ENCODE results near the gene SERPINE1.
"Not testable (repeated sequence)": the region's sequence is repeated elsewhere in the genome, so short reads cannot be mapped to it uniquely, and the experiment has no call there.

The SERPINE1 gene

DNA sequence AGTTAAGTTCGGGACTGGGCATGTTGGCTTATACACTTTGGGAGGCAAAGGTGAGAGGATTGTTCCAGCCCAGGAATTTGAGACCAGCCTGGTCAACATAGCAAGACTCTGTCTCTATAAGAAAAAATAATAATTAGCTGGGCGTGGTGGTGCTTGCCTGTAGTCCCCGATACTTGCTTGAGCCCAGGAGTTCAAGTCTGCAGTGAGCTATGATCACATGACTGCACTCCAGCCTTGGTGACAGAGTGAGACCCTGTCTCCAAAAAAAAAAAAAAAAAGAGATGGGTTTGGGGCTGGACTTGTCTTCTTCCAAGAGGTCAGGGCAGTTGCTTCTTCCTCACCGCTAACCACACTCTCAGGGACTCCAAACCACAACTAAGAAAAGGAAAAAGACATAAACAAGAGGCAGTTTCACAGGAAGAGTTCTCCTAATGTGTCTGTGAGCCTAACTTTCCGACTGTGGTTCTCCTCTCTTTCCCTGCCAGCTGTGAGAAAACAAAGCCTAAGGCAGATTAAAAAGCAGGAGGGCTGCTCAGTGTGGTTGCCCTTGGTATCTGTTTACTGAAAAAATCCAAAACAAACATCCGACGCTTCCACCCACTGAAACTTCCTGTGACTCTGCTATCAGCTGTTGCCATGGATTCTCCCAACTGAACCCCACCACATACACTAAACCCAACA lies 2.4 kb upstream of the SERPINE1 start:
- no peak for DNase-seq

DNA sequence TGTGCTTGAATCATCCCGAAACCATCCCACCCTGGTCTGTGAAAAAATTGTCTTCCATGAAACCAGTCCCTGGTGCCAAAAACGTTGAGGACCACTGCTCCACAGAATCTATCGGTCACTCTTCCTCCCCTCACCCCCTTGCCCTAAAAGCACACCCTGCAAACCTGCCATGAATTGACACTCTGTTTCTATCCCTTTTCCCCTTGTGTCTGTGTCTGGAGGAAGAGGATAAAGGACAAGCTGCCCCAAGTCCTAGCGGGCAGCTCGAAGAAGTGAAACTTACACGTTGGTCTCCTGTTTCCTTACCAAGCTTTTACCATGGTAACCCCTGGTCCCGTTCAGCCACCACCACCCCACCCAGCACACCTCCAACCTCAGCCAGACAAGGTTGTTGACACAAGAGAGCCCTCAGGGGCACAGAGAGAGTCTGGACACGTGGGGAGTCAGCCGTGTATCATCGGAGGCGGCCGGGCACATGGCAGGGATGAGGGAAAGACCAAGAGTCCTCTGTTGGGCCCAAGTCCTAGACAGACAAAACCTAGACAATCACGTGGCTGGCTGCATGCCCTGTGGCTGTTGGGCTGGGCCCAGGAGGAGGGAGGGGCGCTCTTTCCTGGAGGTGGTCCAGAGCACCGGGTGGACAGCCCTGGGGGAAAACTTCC lies 784 bp upstream of the SERPINE1 start:
- peak in 1 of 2 experiments; percentile 42 for DNase-seq

- DNase-seq: no peak
These were observed 646 bp downstream of the SERPINE1 start for GRCh38 chr7:101127460-101128039.

DNA sequence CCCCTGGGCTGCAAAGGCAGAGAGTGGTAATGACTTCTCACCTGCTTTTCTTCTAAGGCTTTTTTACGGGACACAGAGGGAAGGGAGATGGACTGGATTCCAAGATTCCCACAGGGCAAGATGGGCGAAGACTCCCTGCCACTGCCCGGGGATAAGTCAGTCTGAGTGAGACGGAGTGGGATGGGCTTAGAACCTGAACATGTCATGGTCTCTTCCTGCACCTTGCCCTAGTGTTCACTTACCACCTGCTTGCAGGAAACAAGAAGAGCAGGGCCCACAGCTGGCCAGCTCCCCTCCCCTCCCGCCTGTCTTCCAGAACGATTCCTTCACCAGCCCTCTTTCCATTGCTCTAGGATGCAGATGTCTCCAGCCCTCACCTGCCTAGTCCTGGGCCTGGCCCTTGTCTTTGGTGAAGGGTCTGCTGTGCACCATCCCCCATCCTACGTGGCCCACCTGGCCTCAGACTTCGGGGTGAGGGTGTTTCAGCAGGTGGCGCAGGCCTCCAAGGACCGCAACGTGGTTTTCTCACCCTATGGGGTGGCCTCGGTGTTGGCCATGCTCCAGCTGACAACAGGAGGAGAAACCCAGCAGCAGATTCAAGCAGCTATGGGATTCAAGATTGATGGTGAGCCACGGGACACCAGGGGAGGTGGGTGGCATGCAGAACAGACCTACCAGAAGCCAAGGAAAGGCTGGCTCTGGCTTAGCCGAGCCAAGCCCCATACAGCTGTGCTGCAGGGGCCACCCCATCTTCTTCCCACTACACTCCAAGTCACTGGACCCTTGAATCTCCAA lies 1.3 kb downstream of the SERPINE1 start:
- no peak for DNase-seq

GRCh38 chr7:101129603-101130117 lies 2.8 kb downstream of the SERPINE1 start:
- DNase-seq: no peak

GRCh38 chr7:101132626-101133600 lies 6.0 kb downstream of the SERPINE1 start:
- not testable (repeated sequence) for DNase-seq

- DNase-seq: no peak
These were observed 6.9 kb downstream of the SERPINE1 start for GRCh38 chr7:101133621-101134398.

GRCh38 chr7:101134399-101134980 lies 7.6 kb downstream of the SERPINE1 start:
- no peak for DNase-seq

DNA sequence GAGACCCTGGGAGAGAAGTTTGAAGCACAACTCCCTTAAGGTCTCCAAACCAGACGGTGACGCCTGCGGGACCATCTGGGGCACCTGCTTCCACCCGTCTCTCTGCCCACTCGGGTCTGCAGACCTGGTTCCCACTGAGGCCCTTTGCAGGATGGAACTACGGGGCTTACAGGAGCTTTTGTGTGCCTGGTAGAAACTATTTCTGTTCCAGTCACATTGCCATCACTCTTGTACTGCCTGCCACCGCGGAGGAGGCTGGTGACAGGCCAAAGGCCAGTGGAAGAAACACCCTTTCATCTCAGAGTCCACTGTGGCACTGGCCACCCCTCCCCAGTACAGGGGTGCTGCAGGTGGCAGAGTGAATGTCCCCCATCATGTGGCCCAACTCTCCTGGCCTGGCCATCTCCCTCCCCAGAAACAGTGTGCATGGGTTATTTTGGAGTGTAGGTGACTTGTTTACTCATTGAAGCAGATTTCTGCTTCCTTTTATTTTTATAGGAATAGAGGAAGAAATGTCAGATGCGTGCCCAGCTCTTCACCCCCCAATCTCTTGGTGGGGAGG lies 10.8 kb downstream of the SERPINE1 start:
- DNase-seq: no peak

GRCh38 chr7:101138213-101138870 lies 11.4 kb downstream of the SERPINE1 start:
- DNase-seq: peak; percentile 78 to 88

DNA sequence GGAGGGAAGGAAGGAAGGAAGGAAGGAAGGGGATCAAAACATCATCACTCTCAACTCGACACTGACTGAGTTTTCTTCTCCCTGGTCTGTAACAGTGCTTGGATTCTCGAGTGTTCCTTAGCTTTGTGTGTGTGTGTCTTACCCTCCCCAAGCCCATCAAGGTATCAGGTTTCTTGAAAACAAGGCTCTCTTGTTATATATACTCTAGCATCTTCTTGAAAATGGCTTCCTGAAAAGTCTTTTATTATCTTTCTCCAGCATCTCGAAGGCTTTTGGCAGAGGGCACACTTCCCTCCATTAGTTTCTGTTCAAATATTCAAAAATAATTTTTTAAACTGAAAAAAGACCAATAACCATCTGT lies 13.4 kb downstream of the SERPINE1 start:
- no peak for DNase-seq

DNA sequence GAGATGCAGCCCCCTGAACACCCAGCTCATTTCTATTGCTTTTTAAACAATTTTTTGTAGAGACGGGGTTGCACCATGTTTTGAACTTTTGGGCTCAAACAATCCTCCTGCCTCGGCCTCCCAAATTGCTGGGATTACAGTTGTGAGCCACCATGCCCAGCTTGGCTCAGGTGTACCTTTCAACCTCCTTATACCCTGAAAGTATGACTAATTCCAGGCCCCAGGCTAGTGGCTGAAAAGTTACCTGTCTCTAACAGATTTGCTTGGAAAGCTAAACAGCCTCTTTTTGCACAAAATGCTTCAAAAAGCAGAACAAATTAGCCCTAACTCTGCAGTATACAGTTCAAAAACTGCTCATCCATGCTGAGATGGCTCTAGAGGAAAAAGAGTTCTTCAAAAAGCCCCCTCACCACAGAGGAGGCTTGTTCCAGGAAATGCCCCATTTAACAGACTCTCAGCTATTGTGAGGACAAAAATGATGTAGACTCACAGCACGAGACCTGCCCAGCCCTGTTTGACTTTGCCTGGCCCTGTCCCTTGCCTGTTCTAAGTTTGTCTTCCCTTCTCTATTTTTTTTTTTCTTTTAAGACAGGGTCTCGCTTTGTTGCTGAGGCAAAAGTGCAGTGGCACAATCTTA lies 14.0 kb downstream of the SERPINE1 start:
- no peak for DNase-seq

DNA sequence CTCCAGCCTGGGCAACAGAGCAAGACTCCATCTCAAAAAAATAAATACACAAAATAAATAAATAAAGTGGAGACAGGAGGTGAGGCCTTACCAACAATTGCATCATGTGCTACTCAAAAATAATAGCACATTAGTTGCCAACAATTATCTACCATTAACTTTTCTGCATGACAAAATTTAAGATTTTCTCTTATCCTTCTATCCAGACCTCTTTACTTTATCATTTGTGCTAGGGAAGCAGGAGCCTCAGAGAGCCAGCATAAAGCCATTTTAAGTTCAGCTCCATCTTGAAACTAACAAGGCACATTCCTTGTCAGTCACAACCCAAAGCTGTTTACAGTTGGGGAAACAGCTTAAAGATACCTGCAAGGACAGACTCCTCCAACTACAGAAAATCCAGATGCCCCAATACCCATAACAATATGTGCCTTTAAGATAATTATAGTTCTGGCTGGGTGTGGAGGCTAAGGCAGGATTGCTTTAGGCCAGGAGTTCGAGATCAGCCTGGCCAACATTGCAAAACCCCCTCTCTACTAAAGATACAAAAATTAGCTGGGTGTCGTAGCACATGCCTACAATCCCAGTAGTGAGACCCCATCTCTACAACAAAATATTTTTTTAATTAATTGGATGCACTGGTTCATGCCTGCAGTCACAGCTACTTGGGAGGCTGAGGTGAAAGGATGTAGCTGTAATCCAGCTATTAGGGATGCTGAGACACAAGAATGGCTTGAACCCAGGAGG lies 25.2 kb downstream of the SERPINE1 start:
- DNase-seq: no peak

- DNase-seq: peak; percentile 91 to 93
These were observed 27.2 kb downstream of the SERPINE1 start, which contains the start of gene AP1S1 for GRCh38 chr7:101153969-101154692. AP1S1 (plus strand) TSS chr7:101154476; CDS start chr7:101154515, 39 bp downstream.

GRCh38 chr7:101154693-101155102 lies 27.8 kb downstream of the SERPINE1 start:
- no peak for DNase-seq

- DNase-seq: no peak
These were observed 28.4 kb downstream of the SERPINE1 start for GRCh38 chr7:101155303-101155702.

- DNase-seq: no peak
These were observed 29.4 kb downstream of the SERPINE1 start for GRCh38 chr7:101156277-101156676.
